Measurements from ENCODE around the gene IL19. TPM values are rescaled to one million over a fixed set of nuclear protein-coding genes. Genes with fewer than 3 reads are reported as not detected.

IL19 gene
- total and polyA plus RNA-seq, 2 experiments from 2014 or later, result 0.37 TPM; not detected in 1

- 77% methylated on average over 7 of the region's 7 CpGs for WGBS (ENCODE audit: low lambda C conversion rate, missing lambda C conversion rate)
- no peak for TF ChIP-seq CTCF (IDR thresholded peaks at IDR 0.05; ENCODE audit: poor library complexity)
- TF ChIP-seq EZH2phosphoT487 (IDR thresholded peaks at IDR 0.05; ENCODE audit: low read depth, severe bottlenecking, unreplicated experiment), result no peak
- no peak for TF ChIP-seq EZH2 (IDR thresholded peaks at IDR 0.05; ENCODE audit: borderline replicate concordance)
- Histone ChIP-seq H4K20me1 (ENCODE audit: insufficient read depth, poor library complexity, severe bottlenecking) (no peaks in the 10 kb centered on the region), H3K27me3 (no peaks in the 10 kb centered on the region), H3K4me2 (no peak overlapping the region), H2AFZ (no peak overlapping the region), H3K4me1 (ENCODE audit: insufficient read depth) (no peaks in the 10 kb centered on the region), H3K9me3 (ENCODE audit: low read depth) (no peaks in the 10 kb centered on the region), H3K36me3 (replicated peaks; ENCODE audit: insufficient read depth, low read depth) (no peaks in the 10 kb centered on the region), H3K79me2 (no peaks in the 10 kb centered on the region), H3K27ac (peak overlapping the region; percentile 8), H3K9me2 (replicated peaks; ENCODE audit: insufficient read depth) (no peaks in the 10 kb centered on the region), H3K4me3 (no peak overlapping the region)
- DNase-seq (ENCODE audit: low spot score), result peak; percentile 56
Observed at GRCh38 chr1:206839857-206840256, 69.3 kb downstream of the IL19 start.

DNA sequence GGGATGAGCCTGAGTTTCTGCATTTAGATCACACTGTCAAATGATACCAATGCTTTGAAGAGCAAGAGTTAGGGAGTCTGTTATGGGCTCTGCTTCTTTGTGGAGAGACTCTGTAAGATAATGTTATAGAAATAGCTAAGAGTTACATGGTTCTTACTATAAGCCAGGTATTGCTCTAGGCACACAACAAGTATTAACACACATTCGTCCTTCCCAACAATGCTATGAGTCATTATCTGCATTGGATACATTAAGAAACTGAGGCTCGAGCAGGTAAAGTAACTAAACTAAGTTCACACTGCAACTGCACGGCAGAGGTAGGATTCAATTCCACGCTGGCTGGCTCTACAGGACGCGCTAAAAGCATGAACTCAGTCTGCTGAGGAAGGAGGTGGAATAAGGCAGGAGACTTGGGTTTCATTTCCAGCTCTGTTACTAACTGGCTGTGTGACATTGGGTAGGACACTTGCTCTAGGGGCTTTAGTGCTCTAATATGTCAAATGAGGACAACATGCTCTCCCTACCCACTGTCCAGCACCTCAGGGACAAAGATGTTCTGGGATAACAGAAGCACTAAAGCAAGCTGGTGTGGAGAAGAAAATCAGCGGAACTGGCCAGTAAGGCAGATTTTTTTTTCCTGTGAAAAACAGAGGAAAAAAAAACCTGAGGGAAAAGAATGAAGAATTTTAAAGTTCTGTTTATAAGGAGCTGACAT is 71.2 kb downstream of the IL19 start:
- no peak overlapping the region for H3K4me2 ChIP-seq
- WGBS (ENCODE audit: low lambda C conversion rate, missing lambda C conversion rate), result 91% methylated on average over 7 of the region's 7 CpGs

GRCh38 chr1:206842854-206843253 is 72.3 kb downstream of the IL19 start:
- Histone ChIP-seq H3K4me2 (no peak overlapping the region), H3K9me3 (ENCODE audit: low read depth) (no peaks in the 10 kb centered on the region), H3K27me3 (no peaks in the 10 kb centered on the region), H3K4me3 (no peak overlapping the region), H4K20me1 (ENCODE audit: insufficient read depth, poor library complexity, severe bottlenecking) (no peaks in the 10 kb centered on the region), H3K36me3 (replicated peaks; ENCODE audit: insufficient read depth, low read depth) (no peaks in the 10 kb centered on the region), H3K27ac (no peak overlapping the region), H2AFZ (no peak overlapping the region), H3K79me2 (no peaks in the 10 kb centered on the region), H3K4me1 (ENCODE audit: insufficient read depth) (peaks cover 5% of the 10 kb centered on the region), H3K9me2 (replicated peaks; ENCODE audit: insufficient read depth) (no peaks in the 10 kb centered on the region)
- TF ChIP-seq CTCF (IDR thresholded peaks at IDR 0.05; ENCODE audit: poor library complexity) (no peak), EZH2 (IDR thresholded peaks at IDR 0.05; ENCODE audit: borderline replicate concordance) (no peak), EZH2phosphoT487 (IDR thresholded peaks at IDR 0.05; ENCODE audit: low read depth, severe bottlenecking, unreplicated experiment) (no peak)
- DNase-seq (ENCODE audit: low spot score), result peak; percentile 38

More for the DNA sequence above, 71.2 kb downstream of the IL19 start:
- H3K9me2 ChIP-seq (replicated peaks; ENCODE audit: insufficient read depth), result no peaks in the 10 kb centered on the region
- no peak for DNase-seq (ENCODE audit: low spot score)
- no peaks in the 10 kb centered on the region for H3K36me3 ChIP-seq (replicated peaks; ENCODE audit: insufficient read depth, low read depth)
- H4K20me1 ChIP-seq (ENCODE audit: insufficient read depth, poor library complexity, severe bottlenecking), result no peaks in the 10 kb centered on the region
- H2AFZ ChIP-seq, result no peak overlapping the region
- H3K9me3 ChIP-seq (ENCODE audit: low read depth), result no peaks in the 10 kb centered on the region
- no peak for TF ChIP-seq EZH2phosphoT487 (IDR thresholded peaks at IDR 0.05; ENCODE audit: low read depth, severe bottlenecking, unreplicated experiment)
- no peak for TF ChIP-seq EZH2 (IDR thresholded peaks at IDR 0.05; ENCODE audit: borderline replicate concordance)
- no peak for TF ChIP-seq CTCF (IDR thresholded peaks at IDR 0.05; ENCODE audit: poor library complexity)
- no peaks in the 10 kb centered on the region for H3K4me1 ChIP-seq (ENCODE audit: insufficient read depth)
- H3K27ac ChIP-seq, result no peak overlapping the region
- no peaks in the 10 kb centered on the region for H3K79me2 ChIP-seq
- no peak overlapping the region for H3K4me3 ChIP-seq
- H3K27me3 ChIP-seq, result no peaks in the 10 kb centered on the region

Data from hepatocyte (in vitro differentiated cells).